ENCODE measurements around the gene SKAP2.
A peak's percentile ranks its signal among the peaks of the same experiment; 100 is the strongest.

The SKAP2 gene, protein sequence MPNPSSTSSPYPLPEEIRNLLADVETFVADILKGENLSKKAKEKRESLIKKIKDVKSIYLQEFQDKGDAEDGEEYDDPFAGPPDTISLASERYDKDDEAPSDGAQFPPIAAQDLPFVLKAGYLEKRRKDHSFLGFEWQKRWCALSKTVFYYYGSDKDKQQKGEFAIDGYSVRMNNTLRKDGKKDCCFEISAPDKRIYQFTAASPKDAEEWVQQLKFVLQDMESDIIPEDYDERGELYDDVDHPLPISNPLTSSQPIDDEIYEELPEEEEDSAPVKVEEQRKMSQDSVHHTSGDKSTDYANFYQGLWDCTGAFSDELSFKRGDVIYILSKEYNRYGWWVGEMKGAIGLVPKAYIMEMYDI

DNA sequence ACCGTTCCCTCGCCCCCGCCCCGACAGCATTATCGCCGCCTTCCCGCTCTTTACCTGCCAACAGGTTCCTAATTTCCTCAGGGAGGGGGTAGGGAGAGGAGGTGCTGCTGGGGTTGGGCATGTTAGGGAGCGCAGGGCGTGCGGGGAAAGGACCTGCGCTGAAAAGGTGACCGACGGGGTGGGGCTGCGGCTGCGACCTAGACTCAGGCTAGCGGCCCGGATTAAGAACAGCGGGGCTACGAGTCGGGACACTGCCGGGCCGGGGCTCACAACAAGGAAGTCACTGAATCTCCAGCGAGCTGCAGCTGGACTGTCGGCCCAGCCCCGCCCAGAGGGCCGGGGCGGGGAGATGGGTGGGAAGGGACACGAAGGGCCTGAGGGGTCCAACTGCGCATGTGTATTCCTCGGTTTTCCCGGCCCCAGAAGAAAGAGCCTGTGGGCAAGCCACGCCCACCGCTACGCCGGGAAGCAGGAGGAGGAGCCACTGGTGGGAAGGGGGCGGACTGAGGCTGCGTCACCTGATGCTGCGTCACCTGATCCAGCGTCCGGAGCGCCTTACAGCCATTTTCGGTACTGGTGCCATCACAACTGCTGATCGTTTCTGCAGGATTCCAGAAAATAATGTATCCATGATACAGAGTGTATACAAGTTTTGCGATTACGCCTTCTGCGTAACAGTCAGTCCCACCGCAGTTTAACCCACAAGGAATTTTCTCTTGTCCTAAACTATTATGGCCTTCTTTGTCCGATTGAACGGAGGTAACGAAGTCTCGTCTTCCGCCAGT, at the start of gene SKAP2:
TSS of gene SKAP2 (minus strand) at position 282 of the 785 bp plus-strand sequence. CDS start at position 121, 161 bp downstream.
- DNase-seq: peak; percentile 98

DNA sequence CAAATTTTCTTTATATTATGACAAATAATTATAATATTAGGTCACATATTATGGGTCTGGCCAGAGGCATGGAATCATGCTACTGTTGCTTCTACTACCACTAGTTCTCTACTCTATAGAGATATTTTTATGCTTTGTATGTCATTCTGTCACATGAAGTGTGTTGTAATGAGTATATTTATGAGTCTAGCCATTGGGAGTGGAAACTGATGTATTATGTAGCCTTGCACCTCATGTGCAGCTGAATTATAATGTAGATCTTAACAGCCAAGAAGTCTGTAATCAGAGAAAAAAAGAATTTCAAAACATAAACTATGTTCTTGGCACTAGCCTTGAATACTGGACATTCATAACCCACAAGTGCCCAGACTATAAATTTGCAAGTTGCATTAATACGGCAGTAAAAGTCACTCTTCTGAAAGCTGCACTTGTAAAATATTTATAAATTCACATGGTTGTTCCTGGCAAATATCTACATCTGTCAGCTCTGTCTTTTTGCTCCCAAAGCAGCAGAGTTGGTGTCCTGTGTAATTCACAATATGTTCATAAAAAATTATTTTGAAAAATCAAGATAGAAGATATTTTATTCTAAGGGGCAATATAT, 48.6 kb upstream of the SKAP2 start:
- no peak for DNase-seq

GRCh38 chr7:26912338-26912737, 47.9 kb upstream of the SKAP2 start:
- no peak for DNase-seq

DNA sequence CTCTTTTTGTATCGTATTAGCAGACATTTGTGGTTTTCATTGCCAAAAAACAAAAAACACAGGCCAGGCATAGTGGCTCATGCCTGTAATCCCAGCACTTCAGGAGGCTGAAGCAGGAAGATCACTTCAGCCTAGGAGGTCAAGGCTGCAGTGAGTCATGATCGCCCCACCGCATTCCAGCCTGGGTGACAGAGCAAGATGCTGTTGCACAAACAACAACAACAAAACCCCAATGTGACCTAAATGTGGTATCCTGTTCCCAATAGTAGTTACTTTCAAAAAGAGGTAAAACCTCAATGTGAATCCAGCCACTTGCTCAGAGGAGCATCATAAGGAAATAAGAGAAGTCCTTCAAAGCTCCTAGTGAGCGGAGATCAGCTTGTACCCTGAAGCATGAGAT, 45.8 kb upstream of the SKAP2 start:
- DNase-seq: no peak

DNA sequence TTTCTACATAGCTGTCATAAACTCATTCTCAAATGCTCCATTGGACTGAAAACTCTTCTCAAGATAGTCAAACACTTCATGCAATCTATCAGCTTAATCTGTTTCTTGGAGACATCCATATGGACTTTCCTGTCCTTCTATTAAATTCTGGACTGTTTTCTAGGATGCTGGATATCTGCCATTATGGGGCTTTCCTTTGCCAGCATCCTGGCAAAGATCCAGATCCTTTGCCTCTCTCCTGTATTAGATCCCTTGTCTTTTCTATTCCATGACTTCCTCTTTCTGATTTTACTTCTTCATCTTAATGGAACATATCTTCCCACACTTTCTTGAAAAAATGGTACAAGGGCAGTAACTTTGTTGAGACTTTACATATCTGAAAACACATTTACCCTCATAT, 35.9 kb upstream of the SKAP2 start:
- no peak for DNase-seq

DNA sequence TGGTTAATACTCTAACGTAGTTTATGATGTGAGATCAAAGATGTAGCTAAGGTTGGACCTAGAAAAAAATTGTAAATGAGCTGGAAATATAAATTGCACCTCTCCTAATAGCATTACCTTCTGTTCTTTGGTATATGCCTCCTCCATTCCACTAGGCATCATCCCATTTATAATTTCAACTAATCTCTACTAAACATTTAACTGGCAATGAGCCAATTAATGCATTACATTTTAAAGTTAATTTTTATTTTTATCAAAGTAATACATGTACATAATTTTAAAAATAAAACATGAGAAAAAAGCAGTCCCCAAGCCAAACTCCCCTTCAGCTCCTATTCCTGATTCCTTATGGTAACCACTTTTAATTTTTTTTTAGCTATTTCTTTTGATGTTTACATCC, 35.1 kb upstream of the SKAP2 start:
- DNase-seq: no peak

DNA sequence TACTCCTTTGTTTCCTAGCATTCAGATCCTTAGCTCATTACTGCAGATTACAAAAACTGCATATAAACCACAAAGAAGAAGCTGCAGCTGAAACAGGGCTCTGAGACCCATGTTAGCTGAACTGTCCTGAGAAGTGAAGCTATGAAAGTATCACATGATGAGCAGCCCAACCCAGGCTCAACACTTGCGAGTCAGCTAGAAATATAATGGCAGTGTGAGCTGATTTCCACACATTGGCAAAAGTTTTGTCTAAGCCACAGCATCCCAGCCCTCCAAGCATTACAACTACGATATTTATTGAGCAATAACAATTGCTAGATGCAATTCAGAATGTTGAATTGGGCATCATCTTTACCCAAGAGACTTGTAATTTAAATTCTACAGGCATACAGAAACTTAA, 34.5 kb upstream of the SKAP2 start:
- DNase-seq: no peak

DNA sequence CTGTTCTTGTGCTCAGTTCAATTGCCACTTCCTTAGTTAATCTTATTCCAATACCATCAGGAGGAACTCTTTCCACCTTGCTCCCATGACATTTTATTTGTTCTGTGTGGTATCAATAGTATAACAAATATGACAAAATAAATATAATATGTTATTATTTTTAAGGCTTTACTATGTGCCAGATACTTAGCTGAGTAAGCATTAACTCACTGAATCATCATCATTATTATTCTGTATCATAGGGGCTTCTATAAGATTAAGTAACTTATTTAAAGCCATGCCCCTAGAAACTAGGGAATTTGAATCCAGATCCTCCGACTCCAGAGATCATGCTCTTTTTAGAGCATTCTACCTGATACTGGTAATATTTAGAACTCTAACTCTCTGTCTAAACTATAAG, 33.5 kb upstream of the SKAP2 start:
- no peak for DNase-seq

- DNase-seq: no peak
Observed at GRCh38 chr7:26891400-26892350, 27.3 kb upstream of the SKAP2 start.

GRCh38 chr7:26880852-26881251, 16.5 kb upstream of the SKAP2 start:
- DNase-seq: no peak

- no peak for DNase-seq
Observed at GRCh38 chr7:26879671-26880070, 15.3 kb upstream of the SKAP2 start.

DNA sequence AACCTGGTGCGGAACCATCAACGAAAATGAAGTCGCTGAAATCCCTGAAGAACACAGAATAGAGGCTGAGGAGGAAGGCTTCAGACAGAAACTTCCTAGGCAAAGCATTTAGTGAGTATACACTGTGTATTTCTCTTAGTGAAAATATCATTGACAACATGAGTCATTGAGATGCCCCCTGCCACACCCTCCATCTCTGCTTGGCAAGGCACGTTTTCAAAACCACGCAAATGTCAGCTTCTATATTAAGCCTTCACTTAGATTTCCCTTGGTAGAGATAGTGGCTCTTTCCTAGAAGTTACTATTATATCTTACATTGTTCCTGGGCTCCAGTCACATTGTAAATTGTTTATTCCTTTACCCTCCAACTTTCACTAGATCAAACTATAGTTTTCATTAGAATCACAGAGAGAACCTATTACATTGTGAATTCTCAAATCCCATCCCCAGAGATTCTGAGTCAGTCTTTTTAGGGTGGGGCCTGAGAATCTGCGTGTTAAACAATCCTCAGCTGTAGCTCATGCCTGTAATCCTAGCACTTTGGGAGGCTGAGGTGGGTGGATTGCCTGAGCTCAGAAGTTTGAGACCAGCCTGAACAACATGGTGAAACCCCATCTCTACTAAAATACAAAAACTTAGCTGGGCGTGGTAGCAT, 4.6 kb upstream of the SKAP2 start:
- DNase-seq: no peak

DNA sequence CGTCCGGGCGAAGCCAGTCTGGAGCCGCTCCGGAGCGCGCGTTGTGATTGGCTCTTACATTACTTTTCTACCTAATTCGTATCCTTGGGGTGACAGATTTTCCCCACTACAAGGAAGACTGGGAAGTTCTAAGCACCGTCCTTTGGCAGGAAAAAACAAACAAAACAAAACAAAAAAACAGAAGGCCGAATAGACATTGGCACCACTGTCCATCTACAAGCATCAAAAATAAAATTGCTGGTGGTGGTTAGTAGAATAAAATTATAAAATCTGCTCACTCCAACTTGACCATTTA, 651 bp upstream of the SKAP2 start:
- no peak for DNase-seq

DNA sequence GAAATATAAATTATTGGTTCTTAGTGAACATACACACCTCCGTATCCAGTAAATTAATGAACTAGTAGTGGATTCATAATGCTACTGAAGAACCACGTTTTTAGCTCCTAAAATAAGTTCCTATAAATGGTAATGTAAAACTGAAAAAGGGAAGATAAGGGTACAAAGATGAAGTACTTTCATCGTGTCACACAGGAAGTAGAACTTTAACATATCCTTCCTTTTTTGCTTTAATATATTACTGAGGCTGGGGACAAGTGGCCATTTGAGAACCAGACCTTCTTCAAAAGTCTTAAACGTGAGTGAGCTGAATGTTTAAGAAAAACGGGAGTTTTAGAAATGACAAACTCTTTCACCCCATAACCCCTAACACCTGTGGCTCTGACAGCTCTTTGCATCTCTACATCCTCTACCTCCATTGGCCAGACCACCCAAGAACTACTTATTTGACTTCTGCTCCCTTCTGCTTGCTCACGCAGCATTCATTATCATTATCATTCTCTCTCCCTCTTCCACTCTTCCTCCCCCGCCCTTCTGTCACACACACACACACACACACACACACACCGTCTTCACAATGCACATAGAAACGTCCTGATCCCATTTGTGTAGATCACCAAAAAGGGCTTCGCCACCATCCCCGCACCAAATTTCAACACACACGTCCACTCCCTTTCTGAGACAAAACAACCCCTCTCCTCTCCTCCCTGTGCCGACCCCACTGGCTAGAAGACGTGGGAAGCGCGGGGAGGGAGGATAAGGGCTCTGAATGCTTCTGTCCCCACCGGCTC, 677 bp downstream of the SKAP2 start:
- DNase-seq: no peak

- no peak for DNase-seq
Observed at GRCh38 chr7:26862834-26863233, 1.6 kb downstream of the SKAP2 start.

GRCh38 chr7:26861050-26861449, 3.3 kb downstream of the SKAP2 start:
- DNase-seq: no peak

GRCh38 chr7:26860361-26860760, 4.0 kb downstream of the SKAP2 start:
- DNase-seq: no peak

DNA sequence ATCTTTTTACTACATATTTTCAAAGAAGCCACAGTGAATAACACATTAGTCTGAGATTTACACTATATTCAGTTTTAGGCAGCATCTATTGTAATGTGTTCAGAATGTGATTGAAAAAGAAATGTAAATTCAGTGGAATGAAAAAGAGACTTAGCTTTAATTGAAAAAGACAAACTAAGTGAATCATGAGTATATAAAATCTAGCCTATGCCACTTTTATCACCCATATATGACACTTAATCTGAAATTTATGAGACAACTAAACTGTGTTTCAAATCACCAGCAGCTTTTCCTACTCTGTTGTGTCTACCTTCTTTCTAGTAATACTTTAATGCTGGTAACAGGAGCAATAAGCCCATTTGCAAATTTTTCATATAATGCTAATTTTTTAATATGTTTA, 4.7 kb downstream of the SKAP2 start:
- DNase-seq: no peak

DNA sequence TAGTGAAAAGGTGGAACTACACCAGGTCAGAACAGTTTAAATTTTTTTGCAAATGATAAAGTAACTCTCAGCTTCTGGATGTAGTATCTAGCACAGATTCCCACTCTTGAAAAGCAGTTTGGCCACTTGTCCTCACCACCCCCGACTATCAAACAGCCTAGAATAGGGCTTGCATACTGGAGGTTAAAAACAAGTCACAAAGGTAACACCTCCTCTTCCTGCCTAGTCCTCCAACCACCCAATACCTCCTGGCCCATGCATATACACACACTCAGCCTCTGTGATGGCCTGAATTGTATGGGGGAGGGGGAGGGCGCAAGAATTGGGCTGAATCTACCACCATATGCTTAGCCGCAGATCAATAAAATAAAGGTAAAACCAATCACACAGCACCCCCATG, 5.7 kb downstream of the SKAP2 start:
- DNase-seq: no peak

GRCh38 chr7:26858241-26858715, 6.1 kb downstream of the SKAP2 start:
- DNase-seq: no peak

DNA sequence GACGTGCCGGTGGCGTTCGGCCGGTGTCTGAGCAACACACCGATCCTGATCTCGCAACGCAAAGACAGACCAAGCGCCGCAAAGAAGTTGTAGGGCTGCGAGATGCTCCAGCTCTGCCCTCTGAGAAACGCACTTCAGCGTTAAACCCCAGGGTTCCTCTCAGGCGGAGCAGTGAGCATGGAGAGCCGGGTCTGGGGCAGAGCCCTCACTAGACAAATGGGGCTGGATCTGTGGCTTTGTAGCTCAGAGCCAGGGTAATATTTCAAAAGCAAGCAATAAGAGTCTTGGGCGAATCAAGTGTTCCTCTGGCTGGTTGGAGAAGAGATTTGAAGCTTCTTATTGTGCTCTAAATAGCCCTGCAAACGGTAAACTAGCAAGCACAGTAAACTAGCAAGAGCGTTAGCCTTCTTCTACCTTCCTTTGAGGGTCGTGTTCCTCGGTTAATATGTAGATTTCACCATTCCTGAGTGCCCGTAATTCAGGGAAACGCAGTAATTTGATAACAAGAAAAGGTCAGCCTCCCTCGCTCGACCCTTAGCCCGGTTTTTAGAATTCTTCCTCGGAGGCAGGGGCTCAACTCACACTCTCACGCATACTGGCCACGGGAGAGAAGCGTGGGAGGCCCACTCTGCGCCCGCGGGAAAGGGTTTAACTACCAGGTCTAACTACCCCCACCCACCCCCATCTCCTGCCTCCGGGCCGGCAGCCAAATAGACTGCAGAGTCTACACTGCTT, 6.7 kb downstream of the SKAP2 start:
- DNase-seq: no peak
